ENCODE results near the gene CRYBB2.

Gene CRYBB2

DNA sequence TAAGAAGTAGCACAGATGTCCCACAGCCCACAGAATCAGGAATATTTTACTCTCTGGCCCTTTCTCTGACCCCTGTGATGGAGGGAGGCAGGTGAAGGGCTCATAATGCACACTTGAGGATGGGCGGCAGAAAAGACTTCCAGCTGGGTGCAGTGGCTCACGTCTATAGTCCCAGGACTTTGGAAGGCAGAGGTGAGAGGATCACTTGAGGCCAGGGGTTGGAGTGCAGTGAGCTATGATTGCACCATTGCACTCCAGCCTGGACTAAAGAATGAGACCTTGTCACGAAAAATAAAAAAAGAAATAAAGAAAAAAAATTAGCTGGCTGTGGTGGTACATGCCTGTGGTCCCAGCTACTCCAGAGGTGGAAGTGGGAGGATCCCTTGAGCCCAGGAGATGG, 33.3 kb upstream of the CRYBB2 start:
- TF ChIP-seq, protein P1, sequence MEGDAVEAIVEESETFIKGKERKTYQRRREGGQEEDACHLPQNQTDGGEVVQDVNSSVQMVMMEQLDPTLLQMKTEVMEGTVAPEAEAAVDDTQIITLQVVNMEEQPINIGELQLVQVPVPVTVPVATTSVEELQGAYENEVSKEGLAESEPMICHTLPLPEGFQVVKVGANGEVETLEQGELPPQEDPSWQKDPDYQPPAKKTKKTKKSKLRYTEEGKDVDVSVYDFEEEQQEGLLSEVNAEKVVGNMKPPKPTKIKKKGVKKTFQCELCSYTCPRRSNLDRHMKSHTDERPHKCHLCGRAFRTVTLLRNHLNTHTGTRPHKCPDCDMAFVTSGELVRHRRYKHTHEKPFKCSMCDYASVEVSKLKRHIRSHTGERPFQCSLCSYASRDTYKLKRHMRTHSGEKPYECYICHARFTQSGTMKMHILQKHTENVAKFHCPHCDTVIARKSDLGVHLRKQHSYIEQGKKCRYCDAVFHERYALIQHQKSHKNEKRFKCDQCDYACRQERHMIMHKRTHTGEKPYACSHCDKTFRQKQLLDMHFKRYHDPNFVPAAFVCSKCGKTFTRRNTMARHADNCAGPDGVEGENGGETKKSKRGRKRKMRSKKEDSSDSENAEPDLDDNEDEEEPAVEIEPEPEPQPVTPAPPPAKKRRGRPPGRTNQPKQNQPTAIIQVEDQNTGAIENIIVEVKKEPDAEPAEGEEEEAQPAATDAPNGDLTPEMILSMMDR (IDR thresholded peaks at IDR 0.05; ENCODE audit: insufficient read depth, low read depth, low read length, missing control alignments) = no peak
- H3K4me3 ChIP-seq (ENCODE audit: low read length) = no peak overlapping the region
- no peak for DNase-seq (ENCODE audit: low read depth)

DNA sequence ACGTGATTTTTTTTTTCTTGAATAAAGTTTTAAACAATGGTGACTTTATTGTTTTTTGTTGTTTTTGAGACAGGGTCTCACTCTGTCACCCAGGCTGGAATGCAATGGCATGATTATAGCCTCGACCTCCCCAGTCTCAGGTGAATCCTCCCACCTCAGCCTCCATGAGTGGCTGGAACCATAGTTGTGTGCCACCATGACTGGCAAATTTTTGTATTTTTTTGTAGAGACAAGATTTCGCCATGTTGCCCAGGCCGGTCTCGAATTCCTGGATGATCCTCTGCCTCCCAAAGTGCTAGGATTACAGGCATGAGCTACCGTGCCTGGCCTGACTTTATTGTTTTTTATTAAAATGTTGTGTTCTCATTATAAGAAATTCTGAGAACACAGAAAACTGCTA, 32.0 kb upstream of the CRYBB2 start:
- DNase-seq (ENCODE audit: low read depth) = no peak
- TF ChIP-seq, protein P1 (IDR thresholded peaks at IDR 0.05; ENCODE audit: insufficient read depth, low read depth, low read length, missing control alignments) = no peak

DNA sequence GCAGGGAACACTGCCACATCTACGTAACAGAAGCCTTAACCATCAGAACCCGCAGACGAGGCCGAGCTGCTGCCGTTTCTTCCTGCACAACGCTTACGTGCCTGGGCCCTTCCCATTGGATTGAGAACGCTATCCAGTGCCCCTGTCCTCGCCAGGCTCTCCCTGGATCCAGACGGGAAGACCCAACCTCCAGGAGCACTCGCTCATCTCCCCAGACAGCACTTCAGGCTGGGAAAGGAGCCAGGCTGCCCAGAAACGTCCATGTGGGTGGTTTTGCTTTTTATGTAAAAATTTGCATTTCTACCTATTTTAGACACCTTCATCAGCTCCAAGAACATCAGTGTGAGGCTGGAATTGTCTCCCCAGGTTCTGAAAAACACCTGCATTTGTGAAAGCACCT, 27.0 kb upstream of the CRYBB2 start:
- TF ChIP-seq, protein P1 (IDR thresholded peaks at IDR 0.05; ENCODE audit: insufficient read depth, low read depth, low read length, missing control alignments) = no peak
- DNase-seq (ENCODE audit: low read depth) = no peak
- H3K4me3 ChIP-seq (ENCODE audit: low read length) = no peak overlapping the region

More for the DNA sequence above, 32.0 kb upstream of the CRYBB2 start:
- no peak overlapping the region for H3K4me3 ChIP-seq (ENCODE audit: low read length)

DNA sequence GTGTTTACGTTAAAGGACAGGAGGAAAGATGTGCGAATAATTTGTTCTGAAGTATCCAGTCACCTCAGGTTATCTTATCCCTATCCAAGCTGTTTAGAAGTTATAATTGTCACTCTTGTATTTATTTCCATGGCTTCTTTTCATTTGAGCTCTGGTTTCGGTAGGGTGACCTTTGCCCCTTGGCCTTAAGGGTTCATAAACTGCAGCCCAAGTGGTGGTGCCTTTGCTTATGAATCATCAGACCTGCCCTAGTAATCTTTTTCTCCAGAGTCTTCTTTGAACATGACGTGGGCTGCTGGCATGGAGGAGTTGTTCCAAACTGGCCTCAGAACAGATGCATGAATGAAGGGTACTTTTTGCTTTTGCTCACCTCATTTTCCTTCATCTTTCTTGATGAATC, 26.3 kb upstream of the CRYBB2 start:
- no peak overlapping the region for H3K4me3 ChIP-seq (ENCODE audit: low read length)
- DNase-seq (ENCODE audit: low read depth) = no peak
- TF ChIP-seq, protein P1 (IDR thresholded peaks at IDR 0.05; ENCODE audit: insufficient read depth, low read depth, low read length, missing control alignments) = no peak

DNA sequence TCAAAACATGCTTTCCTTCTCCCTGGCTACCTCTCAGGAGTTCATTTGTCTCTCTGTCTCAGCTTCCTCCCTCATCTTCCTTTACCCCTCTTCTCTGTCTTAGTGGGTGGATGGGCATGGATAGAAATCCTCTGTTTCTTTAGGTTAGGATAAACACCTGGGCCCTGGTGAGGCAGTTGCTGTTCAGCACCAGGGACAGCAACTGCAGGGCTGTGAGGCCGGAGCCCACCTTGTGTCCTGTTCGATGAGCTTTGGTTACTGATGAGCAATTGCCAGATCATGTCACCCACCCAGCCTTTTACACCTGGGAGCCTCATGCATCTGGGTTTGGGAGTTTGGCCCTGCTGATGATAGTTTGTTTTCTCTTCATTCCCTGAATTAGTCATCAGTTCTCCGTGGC, 25.9 kb upstream of the CRYBB2 start:
- DNase-seq (ENCODE audit: low read depth) = no peak
- TF ChIP-seq, protein P1 (IDR thresholded peaks at IDR 0.05; ENCODE audit: insufficient read depth, low read depth, low read length, missing control alignments) = no peak
- H3K4me3 ChIP-seq (ENCODE audit: low read length) = no peak overlapping the region

DNA sequence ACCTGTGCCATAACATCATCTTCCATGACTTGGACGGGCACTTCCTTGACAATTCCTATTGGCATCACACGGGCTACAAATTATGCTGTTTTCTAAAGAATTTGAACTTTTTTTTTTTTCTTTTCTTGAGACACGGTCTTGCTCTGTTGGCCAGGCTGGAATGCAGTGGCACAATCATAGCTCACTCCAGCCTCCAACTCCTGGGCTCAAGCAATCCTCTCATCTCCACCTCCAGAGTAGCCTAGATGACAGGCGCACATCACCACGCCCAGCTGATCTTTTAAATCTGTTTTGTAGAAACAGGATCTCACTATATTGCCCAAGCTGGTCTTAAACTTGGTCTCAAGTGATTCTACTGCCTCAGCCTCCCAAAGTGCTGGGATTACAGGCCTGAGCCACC, 23.1 kb upstream of the CRYBB2 start:
- DNase-seq (ENCODE audit: low read depth) = no peak
- no peak overlapping the region for H3K4me3 ChIP-seq (ENCODE audit: low read length)
- TF ChIP-seq, protein P1 (IDR thresholded peaks at IDR 0.05; ENCODE audit: insufficient read depth, low read depth, low read length, missing control alignments) = no peak

DNA sequence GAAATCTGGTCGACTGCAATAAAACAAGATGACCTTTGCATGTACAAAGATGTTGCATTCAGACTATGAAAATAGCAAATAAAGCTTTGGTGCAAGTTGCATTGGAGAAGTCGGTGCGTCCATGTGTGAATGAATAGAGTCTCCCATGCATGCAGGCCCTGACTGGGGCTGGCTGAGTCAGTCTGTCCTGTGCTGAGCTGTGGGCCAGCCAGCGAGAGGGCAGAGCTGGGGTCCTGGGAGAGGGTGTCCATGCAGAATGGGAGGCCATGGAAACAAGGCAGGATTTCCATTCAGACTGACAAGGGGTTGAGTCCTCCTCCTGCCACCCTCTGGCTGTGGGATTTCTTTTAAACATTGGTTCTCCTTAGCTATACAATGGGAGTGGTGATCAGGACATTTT, 22.1 kb upstream of the CRYBB2 start:
- no peak overlapping the region for H3K4me3 ChIP-seq (ENCODE audit: low read length)
- TF ChIP-seq, protein P1 (IDR thresholded peaks at IDR 0.05; ENCODE audit: insufficient read depth, low read depth, low read length, missing control alignments) = no peak
- no peak for DNase-seq (ENCODE audit: low read depth)

Measured in epithelial cell of esophagus (primary cell).